DOHH2 (cell line): ENCODE measurements around the gene G6PD.

Experiments used
- EZH2phosphoT487 ChIP-seq: fragments of 200-600 bp; sonication (generic); IDR thresholded peaks from 2 replicates; pipeline ENCODE4 v1.6.1; 2017; ENCODE audit warnings: borderline replicate concordance, mild to moderate bottlenecking, antibody characterized with exemption, low read length, moderate library complexity, mixed read lengths
- TF ChIP-seq, protein P1 (sequence below): fragments of 200-600 bp; sonication (generic); IDR thresholded peaks from one replicate; pipeline ENCODE4 v1.5.1; 2014; ENCODE audit warnings: antibody characterized with exemption, mild to moderate bottlenecking, low read depth, low read length; ENCODE audit not compliant: poor library complexity, severe bottlenecking

DNA sequence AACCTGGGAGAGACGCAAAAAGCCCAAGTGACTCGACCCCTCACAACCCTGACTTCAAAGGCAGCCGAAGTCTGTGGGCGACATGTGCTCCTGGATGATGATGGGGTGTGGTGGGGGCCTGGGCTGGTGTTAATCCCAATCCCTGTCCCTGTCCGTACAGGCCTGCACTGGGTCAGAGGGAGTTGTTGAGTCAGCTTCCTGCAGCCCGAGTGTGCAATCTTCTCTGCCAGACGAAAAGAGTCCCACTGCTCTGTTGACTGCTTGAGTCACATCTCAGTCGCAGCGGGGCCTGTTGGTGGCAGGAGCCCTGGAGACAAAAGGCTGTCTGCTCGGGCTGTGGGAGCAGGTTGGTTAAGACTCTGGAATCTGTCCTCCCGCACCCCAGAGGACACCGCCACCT is 40.9 kb downstream of the G6PD start:
- TF ChIP-seq, protein P1, sequence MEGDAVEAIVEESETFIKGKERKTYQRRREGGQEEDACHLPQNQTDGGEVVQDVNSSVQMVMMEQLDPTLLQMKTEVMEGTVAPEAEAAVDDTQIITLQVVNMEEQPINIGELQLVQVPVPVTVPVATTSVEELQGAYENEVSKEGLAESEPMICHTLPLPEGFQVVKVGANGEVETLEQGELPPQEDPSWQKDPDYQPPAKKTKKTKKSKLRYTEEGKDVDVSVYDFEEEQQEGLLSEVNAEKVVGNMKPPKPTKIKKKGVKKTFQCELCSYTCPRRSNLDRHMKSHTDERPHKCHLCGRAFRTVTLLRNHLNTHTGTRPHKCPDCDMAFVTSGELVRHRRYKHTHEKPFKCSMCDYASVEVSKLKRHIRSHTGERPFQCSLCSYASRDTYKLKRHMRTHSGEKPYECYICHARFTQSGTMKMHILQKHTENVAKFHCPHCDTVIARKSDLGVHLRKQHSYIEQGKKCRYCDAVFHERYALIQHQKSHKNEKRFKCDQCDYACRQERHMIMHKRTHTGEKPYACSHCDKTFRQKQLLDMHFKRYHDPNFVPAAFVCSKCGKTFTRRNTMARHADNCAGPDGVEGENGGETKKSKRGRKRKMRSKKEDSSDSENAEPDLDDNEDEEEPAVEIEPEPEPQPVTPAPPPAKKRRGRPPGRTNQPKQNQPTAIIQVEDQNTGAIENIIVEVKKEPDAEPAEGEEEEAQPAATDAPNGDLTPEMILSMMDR: no peak
- no peak for TF ChIP-seq EZH2phosphoT487
